K562 (cell line): ENCODE results near the gene CRIP1. TPM values are rescaled to one million over a fixed set of nuclear protein-coding genes. Genes with fewer than 3 reads are reported as not detected.

Experiments
- CEBPZ ChIP-seq: fragments of 150-350 bp; IDR thresholded peaks from 2 replicates; pipeline ENCODE4 v1.6.1; 2014; ENCODE audit warnings: low read depth, mild to moderate bottlenecking, low read length, borderline replicate concordance
- CTBP1 ChIP-seq: fragments of 450-650 bp; IDR thresholded peaks from 2 replicates; pipeline ENCODE4 v1.6.1; 2016; ENCODE audit warnings: borderline replicate concordance
- CUX1 ChIP-seq: fragments of 200-800 bp; sonication (Bioruptor generic); IDR thresholded peaks from 2 replicates; pipeline ENCODE4 v1.6.1; 2016; ENCODE audit warnings: missing genetic modification characterization, missing compliant biosample characterization
- HDAC1 ChIP-seq, 2 experiments: fragments of 450-650 bp; IDR thresholded peaks; 2 replicates each; pipeline ENCODE4 v1.6.1; 2016 to 2017; ENCODE audit warnings: inconsistent platforms in 1 of 2, mild to moderate bottlenecking in 1 of 2, moderate library complexity in 1 of 2
- HNRNPLL ChIP-seq: fragments of 200-400 bp; formaldehyde crosslinking; IDR thresholded peaks from 2 replicates; pipeline ENCODE4 v1.6.1; 2017; ENCODE audit warnings: low read length, low read depth, mild to moderate bottlenecking; ENCODE audit not compliant: poor library complexity, severe bottlenecking
- JUNB ChIP-seq: fragments of 450-650 bp; formaldehyde crosslinking; conservative IDR thresholded peaks from 2 replicates; pipeline ENCODE4 v1.4.0; 2020; ENCODE audit warnings: mild to moderate bottlenecking
- NCOA2 ChIP-seq, 2 experiments: fragments of 450-650 bp; IDR thresholded peaks; 2 replicates each; pipeline ENCODE4 v1.6.1; 2018; ENCODE audit warnings: mild to moderate bottlenecking in 2 of 2, moderate library complexity in 1 of 2; ENCODE audit not compliant: partially characterized antibody in 2 of 2
- NFXL1 ChIP-seq: fragments of 450-650 bp; formaldehyde crosslinking; IDR thresholded peaks from 2 replicates; pipeline ENCODE4 v1.4.0; 2021; ENCODE audit warnings: mild to moderate bottlenecking
- RB1 ChIP-seq: fragments of 450-650 bp; IDR thresholded peaks from 2 replicates; pipeline ENCODE4 v1.6.1; 2017; ENCODE audit warnings: low read depth, mild to moderate bottlenecking
- U2AF2 ChIP-seq: fragments of 200-400 bp; formaldehyde crosslinking; optimal IDR thresholded peaks from 2 replicates; pipeline ENCODE3; 2017; ENCODE audit warnings: low read depth, mild to moderate bottlenecking, low read length
- UBTF ChIP-seq, 2 experiments: IDR thresholded peaks; 2 replicates each; pipeline ENCODE4 v1.6.1; 2012; ENCODE audit warnings: improper control_type of control experiment in 2 of 2, low read depth in 2 of 2, low read length in 2 of 2, borderline replicate concordance in 1 of 2
- ZNF76 ChIP-seq: fragments of 250-450 bp; sonication (Bioruptor Pico); IDR thresholded peaks from 2 replicates; pipeline ENCODE4 v1.4.0; 2020; ENCODE audit warnings: mild to moderate bottlenecking, moderate library complexity, borderline replicate concordance
- ZSCAN32 ChIP-seq: fragments of 450-650 bp; formaldehyde crosslinking; IDR thresholded peaks from 2 replicates; pipeline ENCODE4 v1.4.0; 2020; ENCODE audit warnings: mild to moderate bottlenecking, moderate library complexity
- polyA plus RNA-seq, 8 experiments: library from polyadenylated mRNA; depleted of rRNA in 4 of 8; stranded (reverse) in 5 of 8; unstranded in 3 of 8; fragments of >200 nt; fragmentation: Nextera tagmentation in 2 of 8; fragmentation: Illumina TruSeq in 1 of 8; extraction: Ambion mirVana in 2 of 8; extraction: Trizol in 1 of 8; gene quantifications; 2 replicates each; pipeline versions ENCODE4 v1.2.1 to v1.2.3, GENCODE V29; 2011 to 2014; ENCODE audit warnings: inconsistent platforms in 1 of 8, missing spikeins in 1 of 8
- total RNA-seq, 7 experiments: library from RNA; depleted of rRNA in 6 of 7; stranded (reverse); fragments of >200 nt in 6 of 7; fragmentation: Illumina TruSeq in 2 of 7; extraction: Trizol in 2 of 7; gene quantifications; 2 replicates each; pipeline versions ENCODE4 v1.2.1 to v1.2.3, GENCODE V29; 2011 to 2021; ENCODE audit warnings: low replicate concordance in 1 of 7

CRIP1 gene
- total and polyA plus RNA-seq, 9 of the 15 experiments (the other 6 are each of a cell fraction or from before 2014, with no cell fraction given): 0.11 to 0.58 (median 0.14) TPM; not detected in 6

- no peak for TF ChIP-seq CUX1 (CRISPR knock-in tag)
- no peak for TF ChIP-seq RB1
- no peak for TF ChIP-seq ZNF76 (CRISPR knock-in tag)
- no peak for TF ChIP-seq NFXL1
- no peak for TF ChIP-seq CEBPZ
- no peak for TF ChIP-seq U2AF2
- no peak for TF ChIP-seq NCOA2 (IDR thresholded peaks at IDR 0.05; ENCODE audit: partially characterized antibody in 2 of 2)
- no peak for TF ChIP-seq UBTF (IDR thresholded peaks at IDR 0.05; ENCODE audit: borderline replicate concordance in 1 of 2, low read depth in 2 of 2, low read length in 2 of 2)
- peak; percentile 14; the same call in 1 of the 2 replicates for TF ChIP-seq CTBP1
- no peak for TF ChIP-seq ZSCAN32 (CRISPR knock-in tag)
- TF ChIP-seq HNRNPLL: no peak
- peak in 1 of 2 experiments; percentile 17; a peak in 1 of 4 replicates for TF ChIP-seq HDAC1 (IDR thresholded peaks at IDR 0.05)
- no peak for TF ChIP-seq JUNB (CRISPR knock-in tag)
Observed at GRCh38 chr14:105485739-105486162, 935 bp upstream of the CRIP1 start (continued).
